Hematopoietic multipotent progenitor cell treated with erythropoietin and hydrocortisone succinate and interleukin-3 and kit ligand, for 4 days (in vitro differentiated cells): ENCODE data around the gene FER.
"Not testable (repeated sequence)": the region's sequence is repeated elsewhere in the genome, so short reads cannot be mapped to it uniquely, and the experiment has no call there.

Experiments used
- DNase-seq: peaks from one replicate; pipeline ENCODE4 v3.0.0-alpha.2; 2015

The FER gene

DNA sequence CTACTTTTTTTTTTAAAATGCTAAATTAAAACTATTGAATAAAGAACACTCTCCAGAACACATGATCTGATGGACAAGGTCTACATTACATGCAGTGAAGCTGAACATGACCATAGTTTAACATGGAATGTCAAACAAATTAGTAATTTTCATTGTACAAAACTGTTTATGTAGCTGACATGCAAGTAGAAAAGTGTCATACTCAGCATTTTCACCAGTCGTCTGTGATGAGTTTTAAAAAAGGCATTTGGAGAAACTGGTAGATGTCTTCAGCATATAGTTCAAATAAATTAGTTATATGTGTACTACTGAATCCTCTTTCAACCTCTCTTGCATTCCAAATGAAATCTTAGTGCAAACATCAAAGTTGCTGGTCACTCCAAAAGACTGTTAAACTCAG lies 301.9 kb downstream of the FER start:
- DNase-seq: no peak

DNA sequence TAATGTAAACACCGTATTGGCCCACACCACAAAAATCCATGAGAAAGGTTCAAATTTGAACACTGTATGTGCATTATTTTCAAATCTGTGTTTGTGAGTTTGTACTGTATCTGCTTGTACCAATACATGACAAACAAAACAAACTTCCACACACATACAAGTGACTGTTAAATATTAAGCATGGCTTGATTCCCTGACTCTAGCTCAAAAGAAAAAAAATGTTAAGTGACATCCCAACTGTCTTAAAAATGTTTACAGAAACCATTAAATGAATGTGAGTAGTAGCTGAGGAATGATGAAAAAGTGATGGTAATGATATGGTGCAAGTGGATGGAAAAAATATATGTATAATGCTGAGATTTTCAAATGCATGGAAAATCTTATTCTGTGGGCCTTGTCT lies 302.6 kb downstream of the FER start:
- not testable (repeated sequence) for DNase-seq

DNA sequence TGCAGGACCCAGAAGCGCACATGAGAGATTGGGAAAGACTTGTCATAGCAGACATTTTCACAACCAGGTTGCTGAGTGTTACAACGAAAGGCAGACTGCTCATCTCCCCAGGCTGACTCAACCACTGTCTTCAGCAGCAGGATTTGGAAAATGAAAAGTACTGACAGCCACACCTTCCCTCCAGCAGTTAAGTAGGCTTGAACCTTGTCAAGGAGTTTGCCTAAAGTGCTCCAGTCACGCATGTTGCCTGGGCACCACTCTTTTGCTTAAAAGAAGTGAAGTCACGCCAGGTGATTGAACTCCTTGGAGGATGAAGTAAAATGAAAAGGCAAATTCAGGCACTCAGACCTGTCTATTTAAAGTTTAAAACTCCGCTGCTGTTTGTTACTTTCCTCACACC lies 304.5 kb downstream of the FER start:
- not testable (repeated sequence) for DNase-seq

DNA sequence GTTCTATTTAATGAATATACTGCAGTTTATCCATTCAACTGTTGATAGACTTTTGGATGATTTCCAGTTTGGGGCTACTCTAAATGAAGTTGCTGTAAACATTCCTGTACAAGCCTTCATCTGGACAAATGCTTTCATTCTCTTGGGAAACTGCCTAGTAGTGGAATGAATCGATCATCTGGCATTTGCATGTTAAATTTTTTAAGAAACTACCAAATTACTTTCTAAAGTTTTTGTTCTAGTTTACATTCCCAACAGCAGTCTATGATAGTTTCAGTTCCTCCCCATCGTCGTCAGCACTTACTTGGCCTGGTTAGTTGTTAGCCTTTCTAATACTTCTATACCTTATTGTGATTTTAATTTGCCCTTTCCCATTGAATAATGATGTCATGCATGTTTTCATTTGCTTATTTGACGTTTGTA lies 306.3 kb downstream of the FER start:
- no peak for DNase-seq

DNA sequence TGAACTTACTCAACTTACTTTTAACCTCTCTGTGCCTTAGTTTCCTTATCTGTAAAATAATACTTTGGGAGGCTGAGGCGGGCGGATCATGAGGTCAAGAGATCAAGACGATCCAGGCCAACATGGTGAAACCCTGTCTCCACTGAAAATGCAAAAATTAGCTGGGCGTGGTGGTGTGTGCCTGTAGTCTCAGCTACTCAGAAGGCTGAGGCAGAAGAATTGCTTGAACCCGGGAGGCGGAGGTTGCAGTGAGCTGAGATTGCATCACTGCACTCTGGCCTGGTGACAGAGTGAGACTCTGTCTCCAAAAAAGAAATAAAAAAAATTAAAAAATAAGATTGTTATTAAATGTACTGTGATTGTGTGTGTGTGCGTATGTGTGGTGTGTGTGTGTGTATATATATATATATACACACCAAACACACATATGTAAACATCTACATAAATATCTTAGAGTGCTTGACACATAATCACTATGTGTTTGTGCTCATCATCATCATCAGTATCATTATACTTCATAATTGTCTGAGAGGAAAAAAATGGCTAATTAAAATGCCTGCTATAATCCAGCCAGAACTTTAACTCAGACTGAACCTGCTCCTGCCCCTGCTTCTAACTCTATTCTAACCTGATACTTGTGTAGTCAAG lies 312.8 kb downstream of the FER start:
- DNase-seq: no peak

DNA sequence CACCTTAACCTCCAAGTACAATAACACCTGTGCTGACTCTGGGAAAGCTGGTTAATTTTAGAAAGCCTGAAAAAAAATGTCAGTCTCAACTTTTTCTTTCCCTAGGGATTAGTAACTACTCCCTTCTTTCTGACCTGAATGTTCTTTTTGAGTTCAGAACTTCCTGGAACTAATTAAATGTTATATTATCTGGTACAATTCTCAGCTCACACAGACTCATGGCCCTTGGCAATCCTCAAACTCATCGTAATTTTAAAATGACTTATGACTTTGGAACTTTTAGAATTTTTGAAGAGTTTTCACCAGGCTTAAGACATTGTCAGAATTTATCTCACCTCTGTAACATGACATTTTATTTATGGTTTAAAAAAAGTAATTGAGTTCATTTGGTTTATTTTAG lies 315.0 kb downstream of the FER start:
- no peak for DNase-seq

DNA sequence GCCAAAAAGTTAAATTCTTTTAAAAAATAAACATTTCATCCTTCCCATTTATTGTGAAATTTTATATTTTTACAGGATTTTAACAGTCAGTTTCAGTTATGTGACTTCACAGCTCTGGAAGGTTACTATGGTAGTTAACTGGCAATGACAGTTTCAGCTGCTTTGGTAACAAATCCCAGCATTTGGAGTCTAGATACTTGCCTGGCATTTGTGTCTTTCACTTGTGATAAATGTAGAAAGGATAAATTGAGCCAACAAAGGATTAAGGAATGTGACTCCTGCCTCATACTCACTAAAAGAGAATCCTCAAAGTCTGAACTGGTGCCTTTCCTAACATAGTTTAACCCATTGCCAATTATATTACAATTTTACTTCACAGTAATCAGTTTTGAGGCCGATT lies 315.5 kb downstream of the FER start:
- DNase-seq: no peak

DNA sequence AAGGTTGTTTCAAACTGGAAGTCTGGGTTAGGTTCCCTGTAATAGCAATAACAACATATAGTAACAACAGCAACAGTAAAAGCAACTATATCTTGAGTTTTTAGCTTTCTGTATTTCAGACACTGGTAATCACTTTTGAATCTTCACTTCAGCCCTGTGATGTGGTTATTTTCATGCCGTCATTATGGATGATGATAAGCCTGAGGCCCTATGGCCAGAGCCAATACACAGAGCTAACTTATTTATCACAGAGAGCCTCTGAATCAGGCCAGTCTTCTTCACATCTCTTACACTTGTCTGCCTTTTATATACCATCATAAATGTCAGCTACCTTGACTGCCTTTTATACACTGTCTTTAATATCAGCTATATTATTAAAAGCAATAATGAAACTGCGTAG lies 329.0 kb downstream of the FER start:
- peak; percentile 2 for DNase-seq

DNA sequence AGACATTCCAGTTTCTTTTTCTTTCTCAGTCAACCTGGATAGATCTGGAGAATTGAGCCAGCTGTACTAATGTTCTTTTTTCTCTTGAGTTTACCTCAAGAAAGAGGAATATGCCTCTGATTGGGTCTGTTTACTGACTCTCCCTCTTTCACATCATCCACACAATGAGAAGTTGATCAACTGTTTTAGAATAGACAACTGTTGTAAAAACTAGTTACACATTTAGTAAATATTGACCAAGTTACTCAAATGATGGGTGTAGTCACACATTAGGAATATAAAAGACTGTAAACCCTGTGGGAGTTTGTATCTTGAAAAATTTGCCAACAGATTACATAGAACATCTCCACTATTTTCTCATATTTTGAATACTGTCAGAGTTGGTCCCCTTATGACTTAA lies 330.8 kb downstream of the FER start:
- no peak for DNase-seq

DNA sequence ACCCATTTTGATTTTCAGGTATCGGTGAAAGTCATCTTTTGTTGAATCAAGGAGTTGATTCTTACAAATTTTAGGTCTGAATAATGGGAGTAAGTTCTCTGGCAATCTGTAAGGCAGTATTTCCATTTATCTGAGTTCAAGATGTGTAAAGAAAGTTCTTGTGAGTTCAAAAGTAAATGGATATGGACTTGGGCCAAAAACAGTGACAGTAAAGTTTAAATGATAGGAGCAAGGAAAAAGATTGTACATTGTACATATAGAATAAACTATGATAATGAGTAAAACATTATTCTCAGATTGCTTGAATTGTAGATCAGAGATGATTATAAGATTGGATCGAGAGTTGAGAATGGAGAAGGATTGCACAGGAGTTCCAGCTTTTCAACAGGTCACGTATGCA lies 332.8 kb downstream of the FER start:
- DNase-seq: no peak

DNA sequence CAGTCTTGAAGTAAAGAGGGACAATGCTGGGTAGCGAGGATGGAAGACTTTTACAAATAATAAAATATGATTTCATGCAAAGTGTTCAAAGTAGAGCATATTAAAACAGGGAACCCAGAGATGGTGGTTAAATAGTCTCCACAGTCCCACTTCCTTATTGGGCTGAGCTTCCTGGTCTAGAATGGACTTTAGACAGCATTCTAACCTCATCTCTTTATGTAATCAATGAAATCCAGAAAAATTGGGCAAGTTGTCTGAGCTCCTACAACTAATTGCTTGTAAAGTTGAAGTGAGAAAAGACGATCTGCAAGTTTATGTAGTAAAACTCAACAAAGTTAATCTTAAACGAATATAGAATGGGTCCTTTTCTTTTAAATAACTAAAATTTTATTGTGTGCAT lies 333.2 kb downstream of the FER start:
- DNase-seq: no peak

DNA sequence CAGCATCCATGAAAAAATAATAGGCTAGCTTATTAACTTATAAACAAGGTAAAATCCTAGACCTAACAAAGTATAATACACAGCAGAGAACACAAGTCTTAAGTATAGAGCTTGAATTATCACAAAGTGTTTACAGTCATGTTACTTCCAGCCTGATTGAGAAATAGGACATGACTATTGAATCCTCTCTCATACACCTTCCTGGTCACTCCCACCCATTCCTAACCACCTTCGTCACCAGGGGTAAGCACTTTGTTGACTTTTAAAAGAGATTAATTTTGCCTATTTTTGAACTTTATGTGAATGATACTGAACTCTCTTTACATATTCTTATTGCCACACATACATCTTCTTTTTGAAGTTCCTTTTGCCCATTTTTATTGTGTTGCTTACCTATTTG lies 336.2 kb downstream of the FER start:
- no peak for DNase-seq

DNA sequence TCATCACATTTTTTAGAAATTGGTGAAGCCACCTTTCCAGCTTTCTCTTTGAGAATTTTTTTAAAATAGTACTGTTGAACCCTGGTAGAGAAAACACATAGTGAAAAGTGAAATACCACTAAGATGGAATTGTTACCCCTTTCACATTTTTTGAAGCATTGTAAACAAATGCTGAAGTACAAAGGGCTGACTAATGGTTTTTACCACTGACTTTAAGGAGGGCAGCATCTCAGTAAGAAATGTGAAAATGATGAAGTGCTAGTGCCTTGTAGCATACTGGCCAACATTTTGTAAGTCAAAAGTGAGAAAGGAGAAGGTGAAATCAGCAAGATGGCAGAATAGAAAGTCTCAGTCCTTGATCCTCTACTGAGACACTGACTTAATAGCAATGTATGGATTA lies 341.5 kb downstream of the FER start:
- DNase-seq: no peak

DNA sequence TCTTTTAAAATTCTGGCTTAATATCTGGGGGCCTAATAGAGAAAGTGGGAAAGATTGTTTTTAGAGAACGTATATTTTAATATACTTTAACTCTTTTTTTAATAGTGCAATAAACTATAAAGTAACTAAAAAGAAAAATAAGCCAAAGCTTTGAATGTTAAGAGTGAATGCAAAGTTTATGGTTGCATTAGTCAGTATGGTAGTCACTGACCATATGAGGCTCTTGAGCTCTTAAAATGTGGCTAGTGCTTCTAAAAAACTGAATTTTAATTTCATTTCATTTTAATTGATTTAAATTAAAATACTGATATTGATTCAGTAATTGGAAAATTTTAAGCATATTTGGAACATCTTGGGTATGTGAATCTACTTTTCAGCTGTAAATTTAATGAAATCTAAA lies 351.4 kb downstream of the FER start:
- no peak for DNase-seq

DNA sequence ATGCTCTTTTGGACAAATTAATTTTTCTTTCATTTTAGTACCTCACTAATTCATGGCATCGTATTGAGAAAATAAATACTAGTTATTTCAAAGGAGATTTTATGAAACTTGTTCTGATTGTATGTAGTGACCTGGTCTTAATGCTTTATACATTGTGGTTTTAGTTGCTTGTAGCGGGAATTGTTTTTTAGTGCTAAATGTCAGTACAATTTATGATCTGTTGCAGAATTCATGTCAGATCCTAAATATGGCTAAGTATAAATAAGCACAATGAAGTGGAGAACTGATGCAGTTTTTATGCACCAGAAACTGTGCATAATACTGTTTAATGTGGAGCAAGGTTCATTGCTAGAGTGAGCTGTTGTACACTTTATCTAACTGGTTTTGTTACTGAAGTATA lies 353.3 kb downstream of the FER start:
- no peak for DNase-seq

DNA sequence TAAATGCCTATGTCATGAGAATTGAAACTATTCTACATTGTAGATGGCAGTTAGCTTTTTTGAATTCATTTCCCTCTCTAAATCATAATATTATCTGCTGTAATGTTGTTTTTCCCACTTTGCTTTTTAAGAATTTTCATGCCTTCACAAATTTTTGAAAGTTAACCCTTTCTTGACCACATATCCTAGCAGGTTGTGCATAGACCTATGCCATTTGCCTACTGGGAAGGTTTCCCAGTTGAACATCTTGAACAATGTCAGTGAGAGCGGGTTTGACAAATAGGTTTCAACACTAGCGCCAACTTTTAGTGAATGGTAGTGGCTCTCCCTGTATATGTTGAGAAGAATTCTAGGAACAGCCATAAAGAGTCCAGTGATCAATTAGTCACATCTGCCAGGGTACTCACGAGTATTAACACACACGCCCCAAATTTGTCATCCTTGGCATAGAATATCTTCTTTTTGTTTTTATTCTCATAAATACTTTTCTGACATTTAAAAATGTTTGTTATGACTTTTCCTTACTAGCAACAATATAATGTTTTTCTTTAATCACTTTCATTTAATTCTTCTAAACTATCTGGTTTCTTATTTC lies 354.5 kb downstream of the FER start:
- no peak for DNase-seq

DNA sequence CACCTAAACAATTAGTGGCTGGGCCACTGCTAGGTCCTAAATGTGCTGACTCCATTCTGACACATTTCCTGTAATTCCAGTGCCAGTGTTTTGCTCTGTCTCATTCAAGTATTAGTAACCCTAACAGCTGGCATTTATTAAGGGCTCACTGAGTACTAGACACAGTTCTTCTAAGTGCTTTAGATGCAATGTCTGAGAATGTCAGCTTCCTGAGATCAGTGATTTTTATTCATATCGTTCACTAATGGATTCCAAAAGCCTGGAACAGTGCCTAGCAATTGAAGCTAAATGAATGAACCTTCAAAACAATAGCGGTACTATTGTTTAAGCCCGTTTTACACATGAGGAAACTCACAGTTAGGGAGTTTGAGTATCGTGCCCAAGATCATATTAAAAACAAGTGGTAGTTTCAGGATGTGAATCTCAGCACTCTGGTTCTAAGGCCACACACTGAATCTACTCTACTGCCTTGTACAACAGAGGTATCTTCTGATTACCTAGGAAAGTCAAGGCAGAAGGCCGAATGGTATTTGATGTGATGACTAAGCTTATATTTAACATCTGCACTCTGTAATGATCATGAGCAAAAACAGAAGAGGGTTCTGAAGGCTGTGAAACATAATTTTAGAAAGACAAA lies 358.1 kb downstream of the FER start:
- DNase-seq: no peak

DNA sequence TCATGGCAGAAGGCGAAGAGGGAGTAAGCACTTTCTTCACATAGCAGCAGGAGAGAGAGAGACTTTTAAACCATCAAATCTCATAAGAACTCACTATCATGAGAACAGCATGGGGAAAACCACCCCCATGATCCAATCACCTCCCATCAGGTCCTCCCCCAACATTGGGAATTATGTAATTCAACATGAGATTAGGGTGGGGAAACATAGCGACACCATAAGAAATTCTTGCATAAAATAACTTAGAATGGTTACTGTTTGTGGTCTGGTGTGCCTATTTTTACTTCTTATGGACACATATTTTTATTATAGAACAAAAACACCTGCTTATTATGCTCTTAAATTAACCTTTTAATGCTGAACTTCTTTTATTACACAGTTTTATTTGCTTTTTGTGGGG lies 364.0 kb downstream of the FER start:
- no peak for DNase-seq

DNA sequence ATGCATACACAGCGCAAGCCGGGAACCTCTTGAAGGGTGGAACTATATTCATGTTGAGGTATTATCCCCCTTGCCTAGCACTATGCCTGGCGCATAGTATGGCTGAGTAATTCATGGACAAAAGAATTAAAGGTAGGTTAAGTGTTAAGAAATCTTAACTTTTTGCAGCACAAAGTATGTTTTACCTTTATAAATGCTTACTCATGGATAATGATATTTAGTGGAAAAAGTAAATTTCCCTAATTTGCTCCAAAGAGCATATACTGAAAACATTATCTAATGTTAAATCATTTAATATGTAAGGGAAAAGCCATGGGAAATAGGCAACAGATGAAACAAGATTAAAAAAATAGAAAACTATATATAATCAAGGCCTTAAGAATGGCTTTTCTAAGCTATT lies 365.9 kb downstream of the FER start:
- DNase-seq: no peak

DNA sequence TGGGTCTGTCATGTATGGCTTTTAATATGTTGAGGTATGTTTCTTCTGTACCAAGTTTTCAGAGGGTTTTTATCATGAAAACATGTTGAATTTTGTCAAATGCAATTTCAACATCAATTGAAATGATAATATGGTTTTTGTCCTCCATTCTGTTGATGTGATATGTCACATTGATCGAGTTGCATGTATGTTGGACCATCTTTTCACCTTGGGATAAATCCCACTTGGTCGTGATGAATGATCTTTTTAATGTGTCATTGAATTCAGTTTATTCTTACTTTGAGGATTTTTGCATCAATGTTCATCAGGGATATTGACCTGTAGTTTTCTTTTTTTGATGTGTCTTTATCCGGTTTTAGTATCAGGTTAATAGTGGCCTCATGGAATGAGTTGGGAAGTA lies 373.5 kb downstream of the FER start:
- DNase-seq: no peak

DNA sequence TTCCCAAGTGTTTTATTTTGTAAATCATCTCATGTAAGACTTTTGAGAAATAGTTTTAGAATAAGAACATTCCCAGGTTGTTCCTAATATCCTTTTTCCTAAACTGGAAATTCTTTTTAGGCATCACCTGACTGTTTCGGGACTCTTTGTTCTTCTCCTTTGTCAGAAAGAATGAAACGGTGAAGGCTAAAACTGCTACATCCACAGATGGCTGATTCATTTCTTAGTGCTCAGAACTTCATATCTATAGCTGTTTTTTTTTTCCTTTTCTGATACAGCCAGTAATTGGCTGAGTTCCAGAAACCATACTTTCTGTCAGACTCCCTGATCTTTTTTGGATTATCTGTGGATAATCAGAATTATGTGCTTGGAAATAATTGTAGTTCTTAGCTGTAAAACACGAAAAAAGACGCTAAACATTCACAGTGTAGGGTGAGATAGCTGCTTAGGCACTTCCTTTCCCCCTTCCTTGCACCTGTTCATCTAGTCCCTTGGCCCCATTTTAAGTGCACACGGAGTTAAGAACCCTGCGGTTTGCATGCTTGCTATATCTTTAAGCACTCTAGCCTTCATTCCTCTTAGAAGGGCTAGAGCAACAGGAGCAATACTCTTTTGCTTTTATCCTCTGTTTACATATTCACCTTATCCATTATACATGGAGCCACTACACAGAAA lies 378.2 kb downstream of the FER start:
- DNase-seq: peak; percentile 4

DNA sequence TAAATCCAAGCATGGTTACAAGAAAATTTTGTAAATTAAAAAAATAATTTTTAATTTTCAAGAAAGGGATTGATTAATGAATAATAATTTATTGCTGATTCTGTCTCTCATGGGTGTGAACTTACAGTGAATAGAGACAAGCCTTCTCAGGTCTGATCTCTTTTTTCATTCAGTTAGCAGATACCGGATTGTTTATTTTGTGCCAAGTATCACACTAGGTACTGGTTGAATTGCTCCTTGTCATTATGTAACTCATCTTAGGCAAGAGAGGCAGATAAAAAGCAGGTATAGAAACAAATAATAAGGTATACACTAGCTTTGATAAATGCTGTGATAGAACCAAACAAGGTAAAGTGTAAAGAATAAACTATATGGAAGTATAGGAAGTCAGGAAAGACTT lies 378.8 kb downstream of the FER start:
- DNase-seq: no peak

DNA sequence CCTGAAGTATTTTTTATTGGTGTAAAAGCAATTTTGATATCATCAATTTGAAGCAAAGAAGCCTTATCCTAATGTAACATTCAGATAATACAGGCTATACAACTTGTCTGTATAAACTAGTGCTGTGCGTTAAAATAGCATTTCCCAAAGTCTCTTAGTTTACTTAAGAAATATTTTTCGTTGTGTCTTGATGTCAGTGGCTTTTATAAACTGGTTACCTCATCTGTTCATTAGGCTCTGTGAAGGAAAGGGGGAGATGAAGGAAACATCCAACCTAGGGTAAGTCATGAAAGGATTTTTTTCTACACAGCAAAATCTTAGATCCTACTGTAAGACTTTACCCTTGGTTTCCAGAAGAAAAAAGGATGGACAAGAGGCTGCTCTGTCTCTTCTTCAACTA lies 389.2 kb downstream of the FER start:
- no peak for DNase-seq
